Pons (tissue), 1 donor: Measurements from ENCODE around the gene CTPS1.

Experiments used
- DNase-seq: peaks from one replicate; pipeline ENCODE4 v3.0.0-alpha.2; 2016; ENCODE audit warnings: low spot score

Gene CTPS1

DNA sequence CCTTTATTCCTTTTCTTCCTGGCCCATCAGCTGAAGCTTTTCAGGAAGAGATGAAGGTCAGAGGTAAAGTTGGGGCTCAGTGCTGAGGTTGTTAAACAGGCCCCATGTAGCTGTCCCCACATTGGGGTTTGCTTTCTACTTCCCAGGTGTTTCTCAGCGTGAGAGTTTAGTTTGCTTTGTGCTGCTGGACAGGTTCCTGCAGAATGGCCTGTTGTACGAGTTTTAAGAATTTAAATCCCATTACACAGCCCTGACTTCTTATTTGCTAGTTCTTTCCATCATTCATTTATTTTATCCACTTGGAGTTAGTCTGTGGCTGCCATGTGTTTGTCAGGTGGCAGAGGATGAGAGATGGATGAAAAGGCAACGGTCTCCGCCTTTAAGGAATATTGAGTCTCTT, 19.2 kb downstream of the CTPS1 start:
- DNase-seq = no peak

DNA sequence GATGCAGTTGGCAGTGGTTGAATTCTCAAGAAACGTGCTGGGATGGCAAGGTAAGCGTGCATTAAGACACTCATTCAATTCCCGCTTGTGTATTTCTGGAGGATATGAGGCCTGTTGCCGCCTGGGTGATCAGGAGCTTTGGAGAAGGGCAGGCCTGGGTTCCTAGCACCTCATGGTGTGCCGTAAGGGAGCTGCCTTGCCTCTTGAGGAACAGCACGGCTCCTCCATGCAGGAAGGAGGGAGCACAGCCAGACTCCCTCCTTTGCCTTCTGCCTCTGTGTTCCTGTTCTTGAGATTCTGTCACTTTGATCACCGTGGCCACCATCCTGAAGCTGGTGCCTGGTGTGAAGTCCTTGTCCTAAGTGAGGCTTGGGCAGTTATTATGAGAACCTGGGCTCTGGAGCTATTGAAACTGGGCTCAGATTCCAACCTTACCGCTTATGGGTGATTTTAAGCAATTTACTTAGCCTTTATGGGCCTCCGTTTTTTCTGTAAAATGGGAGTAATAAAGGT, 23.7 kb downstream of the CTPS1 start:
- no peak for DNase-seq

- peak; percentile 95 for DNase-seq
These were observed 24.2 kb downstream of the CTPS1 start for GRCh38 chr1:41003640-41004220.

- DNase-seq = no peak
These were observed 26.4 kb downstream of the CTPS1 start for GRCh38 chr1:41005876-41006275.

DNA sequence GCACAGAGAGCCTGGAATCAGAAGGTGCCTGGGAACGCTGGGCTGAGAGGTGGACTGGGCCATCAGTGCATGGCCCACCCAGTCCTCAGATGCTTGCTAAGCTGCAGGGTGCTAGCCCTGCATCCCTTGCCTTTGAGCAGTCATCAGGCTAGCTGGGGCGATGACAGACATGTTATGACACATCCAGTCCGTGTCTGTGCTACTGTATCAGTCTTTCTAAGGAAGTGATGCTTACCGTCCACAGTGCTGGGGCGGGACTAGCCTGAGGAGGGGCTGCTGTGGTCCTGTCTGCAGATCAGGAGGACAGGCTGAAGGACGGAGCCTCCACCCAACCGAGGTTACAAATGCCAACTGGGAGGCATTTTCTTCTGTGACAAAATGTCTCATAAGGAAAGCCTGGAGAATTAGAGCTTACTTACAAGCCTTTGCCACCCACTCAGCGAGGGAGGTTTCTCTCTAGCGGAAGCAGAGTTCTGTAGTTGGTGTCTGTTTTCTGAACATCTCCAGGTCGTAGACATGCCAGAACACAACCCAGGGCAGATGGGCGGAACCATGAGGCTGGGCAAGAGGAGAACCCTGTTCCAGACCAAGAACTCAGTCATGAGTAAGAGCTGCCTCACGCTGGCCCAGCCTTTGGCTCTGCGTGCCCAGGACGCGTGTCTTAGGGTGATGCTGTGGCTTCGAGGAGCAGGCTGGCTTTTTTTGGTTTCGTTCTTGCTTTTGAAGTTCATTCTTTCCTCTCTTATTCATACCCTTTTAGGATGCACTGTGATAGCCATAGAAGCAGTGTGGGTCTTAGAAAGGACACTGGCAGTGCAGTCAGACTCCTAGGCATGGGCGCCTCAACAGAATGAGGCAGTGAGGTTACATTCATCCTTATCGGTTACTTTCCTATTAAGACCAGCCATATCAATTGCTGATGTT, 27.7 kb downstream of the CTPS1 start:
- DNase-seq = no peak

GRCh38 chr1:41009466-41009865, 30.0 kb downstream of the CTPS1 start:
- DNase-seq = no peak

DNA sequence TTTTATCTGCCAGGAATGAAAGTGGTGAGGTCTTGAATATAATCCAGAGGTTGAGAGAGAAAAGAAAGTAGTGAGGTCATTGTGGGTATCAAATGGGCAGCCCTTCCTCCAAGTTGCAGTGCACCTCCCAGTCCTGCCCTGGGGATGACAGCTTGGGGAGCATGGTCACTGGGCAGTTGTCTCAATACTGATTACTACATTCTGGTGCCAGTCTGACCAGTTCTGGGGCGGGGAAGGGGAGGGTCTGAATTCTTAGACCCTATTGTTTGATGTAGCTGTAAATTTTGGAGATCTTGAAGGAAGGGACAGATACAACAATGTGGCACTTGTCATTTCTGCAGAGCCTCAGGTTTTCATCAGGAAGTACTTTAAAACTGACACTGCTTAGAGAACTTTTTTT, 30.8 kb downstream of the CTPS1 start:
- no peak for DNase-seq

- no peak for DNase-seq
These were observed 33.5 kb downstream of the CTPS1 start for GRCh38 chr1:41013024-41013423.

GRCh38 chr1:41013796-41014195, 34.3 kb downstream of the CTPS1 start:
- peak; percentile 12 for DNase-seq

DNA sequence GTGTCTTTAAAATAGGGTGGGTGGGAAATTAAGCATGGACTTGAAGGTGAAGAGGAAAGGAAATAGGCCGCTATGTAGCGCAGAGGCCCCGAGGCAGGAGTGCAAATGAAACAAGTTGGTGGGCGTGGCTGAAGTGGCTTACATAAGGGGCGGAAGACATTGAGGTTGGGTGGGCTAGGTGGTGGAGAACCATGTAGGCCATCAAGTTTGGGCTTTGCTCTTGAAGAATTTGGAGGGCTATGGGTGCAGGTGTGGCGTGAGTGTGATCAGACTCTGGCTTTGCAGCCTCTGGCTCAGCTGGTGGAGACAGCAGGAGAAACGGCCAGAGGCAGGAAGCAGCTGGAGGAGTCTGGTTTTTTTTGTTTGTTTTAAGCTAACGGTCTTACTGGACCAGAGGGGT, 35.4 kb downstream of the CTPS1 start:
- DNase-seq = no peak

- no peak for DNase-seq
These were observed 35.9 kb downstream of the CTPS1 start for GRCh38 chr1:41015281-41015896.

- no peak for DNase-seq
These were observed 36.5 kb downstream of the CTPS1 start for GRCh38 chr1:41015897-41016470.

- DNase-seq = no peak
These were observed 37.9 kb downstream of the CTPS1 start for GRCh38 chr1:41017141-41018017.

GRCh38 chr1:41018018-41018410, 38.5 kb downstream of the CTPS1 start:
- no peak for DNase-seq

DNA sequence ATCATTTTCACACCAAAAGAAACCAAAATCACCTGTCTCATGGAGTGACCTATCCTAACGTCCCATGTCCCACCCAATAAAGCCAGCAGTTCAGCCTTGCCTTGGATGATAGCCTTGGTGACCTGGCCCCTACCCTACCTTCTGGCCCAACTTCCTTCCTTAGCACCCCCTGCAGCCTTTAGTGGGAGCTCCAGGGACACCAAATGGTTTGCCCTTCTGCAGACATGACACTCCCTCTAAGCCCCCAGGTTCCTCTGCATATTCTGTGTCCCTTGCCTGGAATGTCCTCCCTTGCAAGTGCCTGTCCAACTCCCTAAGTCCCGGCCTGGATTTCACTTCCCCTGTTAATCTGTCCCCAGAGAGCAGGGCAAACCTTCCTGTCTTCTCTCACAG, 39.9 kb downstream of the CTPS1 start:
- DNase-seq = no peak

DNA sequence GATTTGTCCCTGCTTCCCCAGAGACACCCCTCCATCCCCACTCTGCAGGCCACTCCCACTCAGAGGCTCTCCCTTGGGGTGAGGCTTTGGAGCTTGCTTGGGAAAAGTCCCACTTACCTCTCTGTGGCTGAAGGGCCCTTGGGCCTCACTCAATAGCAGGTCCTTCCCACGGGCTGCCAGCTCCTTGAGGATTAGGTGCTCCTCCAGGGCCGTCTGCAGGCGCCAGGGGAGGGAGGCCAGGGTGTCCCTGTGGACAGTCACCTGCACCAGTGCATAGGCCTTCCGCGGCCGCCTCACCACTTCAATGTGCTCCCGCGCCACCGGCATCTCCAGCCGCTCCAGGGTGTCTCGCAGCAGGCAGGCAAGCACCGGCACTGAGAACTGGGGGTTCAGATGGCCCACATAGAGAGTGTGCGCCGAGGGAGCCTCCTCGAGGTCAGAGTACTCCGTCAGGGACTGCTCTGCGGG, 40.6 kb downstream of the CTPS1 start:
- DNase-seq = no peak

DNA sequence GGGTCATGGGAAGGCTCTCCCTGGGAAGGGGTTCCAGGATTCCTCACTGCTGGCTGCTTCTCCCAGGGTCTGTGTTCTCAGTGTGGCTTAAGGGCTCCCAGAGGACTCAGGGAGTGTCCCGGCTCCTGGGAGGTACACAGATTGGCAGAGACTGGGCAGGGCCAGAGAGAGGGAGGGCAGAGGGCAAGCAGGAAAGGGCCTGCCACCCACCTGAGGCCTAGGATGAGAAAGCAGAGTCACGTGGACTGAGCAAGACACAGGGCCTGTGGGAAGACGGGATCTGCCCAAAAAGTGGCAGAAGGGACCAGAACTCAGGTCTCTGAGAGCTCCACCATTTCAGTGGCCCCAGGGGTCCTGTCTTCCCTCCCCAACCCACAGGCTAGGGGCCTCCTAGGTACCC, 41.2 kb downstream of the CTPS1 start:
- DNase-seq = no peak

GRCh38 chr1:41021526-41022308, 42.2 kb downstream of the CTPS1 start, which contains the start of gene SLFNL1:
Gene SLFNL1 (minus strand): TSS chr1:41021725. CDS start chr1:41020660, 1,065 bp downstream.
- DNase-seq = no peak

DNA sequence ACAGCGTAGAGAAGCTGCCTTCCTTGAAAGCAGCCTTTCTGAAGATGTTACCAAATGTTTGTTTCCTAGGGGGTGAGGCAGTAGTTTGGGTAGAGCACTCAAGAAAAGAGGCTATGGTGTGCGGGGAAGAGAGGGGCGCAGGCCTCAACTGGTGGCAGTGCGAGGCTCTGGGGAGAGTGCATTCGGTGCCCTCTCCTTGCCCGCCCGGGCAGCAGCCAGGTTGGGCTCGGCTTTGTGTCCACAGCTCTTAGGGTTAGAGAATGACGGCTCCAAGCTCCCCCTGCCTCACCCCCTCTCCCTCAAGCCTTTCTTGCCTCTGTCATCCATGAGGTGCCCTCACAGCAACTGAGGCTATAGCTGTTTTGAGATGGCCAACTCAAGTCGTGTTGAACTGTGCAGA, 42.9 kb downstream of the CTPS1 start:
- DNase-seq = no peak

- no peak for DNase-seq
These were observed 43.9 kb downstream of the CTPS1 start for GRCh38 chr1:41023279-41023990.
